Fibroblast of lung (primary cell): ENCODE data around the gene PIEZO2.

Experiments
- CTCF ChIP-seq, 2 donors: IDR thresholded peaks in 1 of 2; conservative IDR thresholded peaks in 1 of 2; 1 replicate in 1 of 2; 2 replicates in 1 of 2; pipeline ENCODE4 v1.5.1; 2011 to 2012; ENCODE audit warnings: low read length in 2 of 2, control low read depth in 1 of 2, inconsistent platforms in 1 of 2, low read depth in 1 of 2, mild to moderate bottlenecking in 1 of 2
- EZH2 ChIP-seq: IDR thresholded peaks from 2 replicates; pipeline ENCODE4 v1.5.1; 2012; ENCODE audit warnings: low read length, control low read depth, mild to moderate bottlenecking; ENCODE audit errors: missing control alignments

- TF ChIP-seq CTCF (conservative IDR thresholded peaks at IDR 0.05 in 1 of 2, IDR thresholded peaks at IDR 0.05 in 1 of 2; ENCODE audit: low read depth in 1 of 2, low read length in 2 of 2): no peak
- TF ChIP-seq EZH2: no peak
These were observed 421.9 kb downstream of the PIEZO2 start for GRCh38 chr18:10727477-10727876.
